HepG2 (cell line): ENCODE results near the gene SLC1A2. TPM values are rescaled to one million over a fixed set of nuclear protein-coding genes. Genes with fewer than 3 reads are reported as not detected.

Experiments used
- CBX1 ChIP-seq: IDR thresholded peaks from one replicate; pipeline ENCODE4 v1.6.1; 2016; ENCODE audit warnings: antibody characterized with exemption, low read depth
- FOSL1 ChIP-seq: sonication (generic); formaldehyde crosslinking; IDR thresholded peaks from 2 replicates; pipeline ENCODE4 v1.9.0; 2021; ENCODE audit warnings: missing genetic modification reagents, borderline replicate concordance
- HNF4G ChIP-seq, 2 experiments: sonication (generic) in 1 of 2; formaldehyde crosslinking in 1 of 2; IDR thresholded peaks; 2 replicates each; pipeline versions ENCODE4 v1.4.0 to v1.6.1; 2011 to 2020; ENCODE audit warnings: borderline replicate concordance in 2 of 2, low read depth in 2 of 2, mild to moderate bottlenecking in 2 of 2, low read length in 1 of 2, missing genetic modification reagents in 1 of 2, moderate library complexity in 1 of 2
- JUND ChIP-seq: sonication (generic); formaldehyde crosslinking; IDR thresholded peaks from 2 replicates; pipeline ENCODE4 v1.8.0; 2022; ENCODE audit warnings: mild to moderate bottlenecking, missing genetic modification reagents
- KDM6A ChIP-seq: IDR thresholded peaks from 2 replicates; pipeline ENCODE4 v1.6.1; 2016; ENCODE audit warnings: low read depth
- MAF1 ChIP-seq: sonication (generic); formaldehyde crosslinking; IDR thresholded peaks from 2 replicates; pipeline ENCODE4 v1.5.0; 2020; ENCODE audit warnings: missing genetic modification reagents, borderline replicate concordance
- NFE2L1 ChIP-seq: sonication (generic); formaldehyde crosslinking; IDR thresholded peaks from 2 replicates; pipeline ENCODE4 v1.4.0; 2020; ENCODE audit warnings: missing genetic modification reagents, mild to moderate bottlenecking, borderline replicate concordance
- NONO ChIP-seq, 2 experiments: fragments of 450-650 bp in 1 of 2; sonication (generic) in 1 of 2; formaldehyde crosslinking in 1 of 2; IDR thresholded peaks in 1 of 2; conservative IDR thresholded peaks in 1 of 2; 2 replicates each; pipeline versions ENCODE4 v1.6.1 to v1.8.0; 2017 to 2022; ENCODE audit warnings: mild to moderate bottlenecking in 1 of 2, missing genetic modification reagents in 1 of 2, moderate library complexity in 1 of 2
- NR2C2 ChIP-seq: sonication (generic); formaldehyde crosslinking; IDR thresholded peaks from 2 replicates; pipeline ENCODE4 v1.4.0; 2020; ENCODE audit warnings: missing genetic modification reagents, mild to moderate bottlenecking, moderate library complexity, borderline replicate concordance
- NR2F2 ChIP-seq: IDR thresholded peaks from 2 replicates; pipeline ENCODE4 v1.6.1; 2012; ENCODE audit warnings: low read depth, inconsistent platforms, borderline replicate concordance
- SALL1 ChIP-seq: sonication (generic); formaldehyde crosslinking; IDR thresholded peaks from 2 replicates; pipeline ENCODE4 v1.8.0; 2022; ENCODE audit warnings: mild to moderate bottlenecking, missing genetic modification reagents
- THAP11 ChIP-seq: IDR thresholded peaks from 2 replicates; pipeline ENCODE4 v1.6.1; 2016; ENCODE audit warnings: missing biosample characterization, missing genetic modification reagents
- THYN1 ChIP-seq: sonication (generic); formaldehyde crosslinking; IDR thresholded peaks from 2 replicates; pipeline ENCODE4 v1.8.1; 2023; ENCODE audit warnings: low read depth, mild to moderate bottlenecking, moderate library complexity, missing genetic modification reagents, borderline replicate concordance
- ZNF552 ChIP-seq: sonication (generic); formaldehyde crosslinking; IDR thresholded peaks from 2 replicates; pipeline ENCODE4 v1.9.0; 2022; ENCODE audit warnings: missing genetic modification reagents, mild to moderate bottlenecking, borderline replicate concordance
- ZNF781 ChIP-seq: sonication (generic); formaldehyde crosslinking; IDR thresholded peaks from 2 replicates; pipeline ENCODE4 v1.5.1; 2020; ENCODE audit warnings: borderline replicate concordance, mild to moderate bottlenecking, missing genetic modification reagents; ENCODE audit errors: not compliant biosample characterization
- polyA plus RNA-seq, 8 experiments: library from polyadenylated mRNA; depleted of rRNA in 3 of 8; stranded (reverse) in 7 of 8; unstranded in 1 of 8; fragments of >200 nt; fragmentation: Illumina TruSeq in 4 of 8; extraction: Trizol in 4 of 8; gene quantifications; 2 replicates each; pipeline versions ENCODE4 v1.2.1 to v1.2.3, GENCODE V29; 2011 to 2016; ENCODE audit warnings: low read depth in 4 of 8, missing spikeins in 1 of 8, mixed read lengths in 1 of 8; ENCODE audit not compliant: insufficient read depth in 1 of 8
- total RNA-seq, 5 experiments: library from RNA; depleted of rRNA; stranded (reverse); fragments of >200 nt; fragmentation: Illumina TruSeq; extraction: Trizol; gene quantifications; 2 replicates each; pipeline ENCODE4 v1.2.3, GENCODE V29; 2016; ENCODE audit warnings: low read depth in 1 of 5
- TF ChIP-seq, protein P1 (sequence below): IDR thresholded peaks from 2 replicates; pipeline ENCODE4 v1.6.1; 2012; ENCODE audit warnings: inconsistent platforms
- TF ChIP-seq, protein P2 (sequence below): sonication (generic); formaldehyde crosslinking; IDR thresholded peaks from 2 replicates; pipeline ENCODE4 v1.4.0; 2020; ENCODE audit warnings: missing genetic modification reagents
- TF ChIP-seq, protein P3 (sequence below): sonication (generic); formaldehyde crosslinking; IDR thresholded peaks from 2 replicates; pipeline ENCODE4 v1.4.0; 2020; ENCODE audit warnings: missing genetic modification reagents, borderline replicate concordance
- TF ChIP-seq, protein P4 (sequence below): fragments of 450-650 bp; IDR thresholded peaks from 2 replicates; pipeline ENCODE4 v1.6.1; 2016
- TF ChIP-seq, protein P5 (sequence below): sonication (generic); formaldehyde crosslinking; IDR thresholded peaks from 2 replicates; pipeline ENCODE4 v1.4.0; 2020; ENCODE audit warnings: missing genetic modification reagents

SLC1A2 gene
- total and polyA plus RNA-seq, 2 of the 13 experiments (the other 11 are each of a cell fraction or from before 2014, with no cell fraction given), result 23.2 to 43.2 TPM

DNA sequence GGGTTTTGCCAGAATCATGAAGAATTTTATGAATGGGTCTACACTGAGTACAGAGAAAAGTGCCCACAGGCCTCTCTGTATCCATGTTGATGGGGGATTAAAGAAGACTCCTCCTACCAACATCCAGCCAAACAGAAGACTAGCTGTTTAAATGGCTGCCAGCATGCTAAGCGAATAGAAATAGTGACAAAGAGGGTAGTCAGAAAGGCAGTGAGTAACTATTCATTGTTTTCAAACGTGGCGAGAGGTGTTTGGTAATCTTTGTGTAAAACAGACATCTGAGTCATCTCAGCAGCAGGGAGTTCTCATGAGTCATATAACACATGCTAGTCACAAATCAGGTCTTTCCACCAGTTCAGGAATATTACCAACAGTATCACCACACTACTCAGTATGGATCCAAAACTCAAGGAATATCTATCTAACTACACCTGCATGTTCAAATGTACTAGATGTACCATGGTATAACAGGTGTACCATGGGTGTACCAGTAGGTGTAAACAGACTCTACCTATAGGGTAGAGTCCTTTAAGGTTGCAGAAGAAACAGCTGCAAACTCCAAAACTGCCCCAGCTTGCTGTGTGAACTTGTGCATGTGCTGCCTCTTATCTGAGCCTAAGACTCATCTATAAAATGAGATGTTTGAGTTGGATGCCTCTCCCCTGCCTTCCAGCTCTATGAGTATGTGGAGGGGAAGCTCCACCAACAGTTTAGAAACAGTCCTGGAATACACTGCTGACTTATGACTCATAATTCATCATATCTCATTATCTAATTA, 82.0 kb downstream of the SLC1A2 start (continued):
- TF ChIP-seq CBX1, result no peak
- TF ChIP-seq FOSL1, result peak; percentile 58; the same call in 1 of the 2 replicates
- no peak for TF ChIP-seq HNF4G (IDR thresholded peaks at IDR 0.05; ENCODE audit: borderline replicate concordance, low read depth, low read length)
- no peak for TF ChIP-seq HNF4G (CRISPR knock-in tag; IDR thresholded peaks at IDR 0.05; ENCODE audit: borderline replicate concordance, low read depth)
- TF ChIP-seq JUND (CRISPR knock-in tag), result peak; percentile 53; the same call in 1 of the 2 replicates
- TF ChIP-seq ZNF781, result no peak
- TF ChIP-seq KDM6A (CRISPR knock-in tag), result no peak
- TF ChIP-seq, protein P1, sequence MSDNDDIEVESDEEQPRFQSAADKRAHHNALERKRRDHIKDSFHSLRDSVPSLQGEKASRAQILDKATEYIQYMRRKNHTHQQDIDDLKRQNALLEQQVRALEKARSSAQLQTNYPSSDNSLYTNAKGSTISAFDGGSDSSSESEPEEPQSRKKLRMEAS, result peak; percentile 39; the same call in 1 of the 2 replicates
- TF ChIP-seq, protein P2, sequence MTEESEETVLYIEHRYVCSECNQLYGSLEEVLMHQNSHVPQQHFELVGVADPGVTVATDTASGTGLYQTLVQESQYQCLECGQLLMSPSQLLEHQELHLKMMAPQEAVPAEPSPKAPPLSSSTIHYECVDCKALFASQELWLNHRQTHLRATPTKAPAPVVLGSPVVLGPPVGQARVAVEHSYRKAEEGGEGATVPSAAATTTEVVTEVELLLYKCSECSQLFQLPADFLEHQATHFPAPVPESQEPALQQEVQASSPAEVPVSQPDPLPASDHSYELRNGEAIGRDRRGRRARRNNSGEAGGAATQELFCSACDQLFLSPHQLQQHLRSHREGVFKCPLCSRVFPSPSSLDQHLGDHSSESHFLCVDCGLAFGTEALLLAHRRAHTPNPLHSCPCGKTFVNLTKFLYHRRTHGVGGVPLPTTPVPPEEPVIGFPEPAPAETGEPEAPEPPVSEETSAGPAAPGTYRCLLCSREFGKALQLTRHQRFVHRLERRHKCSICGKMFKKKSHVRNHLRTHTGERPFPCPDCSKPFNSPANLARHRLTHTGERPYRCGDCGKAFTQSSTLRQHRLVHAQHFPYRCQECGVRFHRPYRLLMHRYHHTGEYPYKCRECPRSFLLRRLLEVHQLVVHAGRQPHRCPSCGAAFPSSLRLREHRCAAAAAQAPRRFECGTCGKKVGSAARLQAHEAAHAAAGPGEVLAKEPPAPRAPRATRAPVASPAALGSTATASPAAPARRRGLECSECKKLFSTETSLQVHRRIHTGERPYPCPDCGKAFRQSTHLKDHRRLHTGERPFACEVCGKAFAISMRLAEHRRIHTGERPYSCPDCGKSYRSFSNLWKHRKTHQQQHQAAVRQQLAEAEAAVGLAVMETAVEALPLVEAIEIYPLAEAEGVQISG (CRISPR knock-in tag), result no peak
- TF ChIP-seq, protein P3, sequence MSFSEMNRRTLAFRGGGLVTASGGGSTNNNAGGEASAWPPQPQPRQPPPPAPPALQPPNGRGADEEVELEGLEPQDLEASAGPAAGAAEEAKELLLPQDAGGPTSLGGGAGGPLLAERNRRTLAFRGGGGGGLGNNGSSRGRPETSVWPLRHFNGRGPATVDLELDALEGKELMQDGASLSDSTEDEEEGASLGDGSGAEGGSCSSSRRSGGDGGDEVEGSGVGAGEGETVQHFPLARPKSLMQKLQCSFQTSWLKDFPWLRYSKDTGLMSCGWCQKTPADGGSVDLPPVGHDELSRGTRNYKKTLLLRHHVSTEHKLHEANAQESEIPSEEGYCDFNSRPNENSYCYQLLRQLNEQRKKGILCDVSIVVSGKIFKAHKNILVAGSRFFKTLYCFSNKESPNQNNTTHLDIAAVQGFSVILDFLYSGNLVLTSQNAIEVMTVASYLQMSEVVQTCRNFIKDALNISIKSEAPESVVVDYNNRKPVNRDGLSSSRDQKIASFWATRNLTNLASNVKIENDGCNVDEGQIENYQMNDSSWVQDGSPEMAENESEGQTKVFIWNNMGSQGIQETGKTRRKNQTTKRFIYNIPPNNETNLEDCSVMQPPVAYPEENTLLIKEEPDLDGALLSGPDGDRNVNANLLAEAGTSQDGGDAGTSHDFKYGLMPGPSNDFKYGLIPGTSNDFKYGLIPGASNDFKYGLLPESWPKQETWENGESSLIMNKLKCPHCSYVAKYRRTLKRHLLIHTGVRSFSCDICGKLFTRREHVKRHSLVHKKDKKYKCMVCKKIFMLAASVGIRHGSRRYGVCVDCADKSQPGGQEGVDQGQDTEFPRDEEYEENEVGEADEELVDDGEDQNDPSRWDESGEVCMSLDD (CRISPR knock-in tag), result no peak
- TF ChIP-seq SALL1, result no peak
- no peak for TF ChIP-seq ZNF552 (CRISPR knock-in tag)
- TF ChIP-seq, protein P4, sequence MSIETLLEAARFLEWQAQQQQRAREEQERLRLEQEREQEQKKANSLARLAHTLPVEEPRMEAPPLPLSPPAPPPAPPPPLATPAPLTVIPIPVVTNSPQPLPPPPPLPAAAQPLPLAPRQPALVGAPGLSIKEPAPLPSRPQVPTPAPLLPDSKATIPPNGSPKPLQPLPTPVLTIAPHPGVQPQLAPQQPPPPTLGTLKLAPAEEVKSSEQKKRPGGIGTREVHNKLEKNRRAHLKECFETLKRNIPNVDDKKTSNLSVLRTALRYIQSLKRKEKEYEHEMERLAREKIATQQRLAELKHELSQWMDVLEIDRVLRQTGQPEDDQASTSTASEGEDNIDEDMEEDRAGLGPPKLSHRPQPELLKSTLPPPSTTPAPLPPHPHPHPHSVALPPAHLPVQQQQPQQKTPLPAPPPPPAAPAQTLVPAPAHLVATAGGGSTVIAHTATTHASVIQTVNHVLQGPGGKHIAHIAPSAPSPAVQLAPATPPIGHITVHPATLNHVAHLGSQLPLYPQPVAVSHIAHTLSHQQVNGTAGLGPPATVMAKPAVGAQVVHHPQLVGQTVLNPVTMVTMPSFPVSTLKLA, result peak; percentile 23; the same call in 1 of the 2 replicates
- no peak for TF ChIP-seq NR2F2
- TF ChIP-seq, protein P5, sequence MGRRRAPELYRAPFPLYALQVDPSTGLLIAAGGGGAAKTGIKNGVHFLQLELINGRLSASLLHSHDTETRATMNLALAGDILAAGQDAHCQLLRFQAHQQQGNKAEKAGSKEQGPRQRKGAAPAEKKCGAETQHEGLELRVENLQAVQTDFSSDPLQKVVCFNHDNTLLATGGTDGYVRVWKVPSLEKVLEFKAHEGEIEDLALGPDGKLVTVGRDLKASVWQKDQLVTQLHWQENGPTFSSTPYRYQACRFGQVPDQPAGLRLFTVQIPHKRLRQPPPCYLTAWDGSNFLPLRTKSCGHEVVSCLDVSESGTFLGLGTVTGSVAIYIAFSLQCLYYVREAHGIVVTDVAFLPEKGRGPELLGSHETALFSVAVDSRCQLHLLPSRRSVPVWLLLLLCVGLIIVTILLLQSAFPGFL (CRISPR knock-in tag), result no peak
- no peak for TF ChIP-seq NONO (IDR thresholded peaks at IDR 0.05)
- TF ChIP-seq NONO (CRISPR knock-in tag; conservative IDR thresholded peaks at IDR 0.05), result no peak
- peak; percentile 11; the same call in 1 of the 2 replicates for TF ChIP-seq THAP11
- TF ChIP-seq MAF1 (CRISPR knock-in tag), result no peak
- no peak for TF ChIP-seq NR2C2 (CRISPR knock-in tag)
- no peak for TF ChIP-seq THYN1 (CRISPR knock-in tag)
- TF ChIP-seq NFE2L1, result no peak
